WTC11 (cell line): ENCODE data around the gene MICAL1.

Source experiments
- JUN ChIP-seq: sonication (generic); formaldehyde crosslinking; IDR thresholded peaks from 2 replicates; pipeline ENCODE4 v1.8.0; 2023; ENCODE audit warnings: mild to moderate bottlenecking, missing genetic modification reagents
- TF ChIP-seq, protein P1 (sequence below): fragments of 200-600 bp; IDR thresholded peaks from 2 replicates; pipeline ENCODE4 v1.8.0; 2022; ENCODE audit warnings: antibody characterized with exemption
- TF ChIP-seq, protein P2 (sequence below): sonication (generic); formaldehyde crosslinking; IDR thresholded peaks from 2 replicates; pipeline ENCODE4 v1.8.1; 2023; ENCODE audit warnings: mild to moderate bottlenecking, missing genetic modification reagents, moderate library complexity

DNA sequence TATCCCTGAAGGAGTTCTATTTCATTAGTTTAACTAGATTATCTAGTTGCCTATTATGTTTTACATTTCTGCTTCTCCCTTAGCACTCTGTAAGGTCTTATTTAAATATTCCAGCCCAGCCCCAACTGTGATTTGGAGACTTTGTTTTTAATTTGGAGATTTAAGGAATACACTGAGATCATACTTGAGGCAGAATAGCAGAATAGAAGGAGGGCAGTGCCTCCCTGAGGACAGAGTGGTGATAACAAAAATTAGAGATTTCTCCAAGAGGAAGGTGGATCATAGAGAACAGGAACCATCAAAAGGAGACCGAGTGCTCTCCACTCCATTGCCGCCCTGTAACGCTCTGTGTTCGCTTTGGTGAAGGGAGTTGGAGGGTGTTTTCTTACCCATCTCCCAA, 58.6 kb downstream of the MICAL1 start:
- no peak for TF ChIP-seq JUN (CRISPR knock-in tag)
- TF ChIP-seq, protein P1, sequence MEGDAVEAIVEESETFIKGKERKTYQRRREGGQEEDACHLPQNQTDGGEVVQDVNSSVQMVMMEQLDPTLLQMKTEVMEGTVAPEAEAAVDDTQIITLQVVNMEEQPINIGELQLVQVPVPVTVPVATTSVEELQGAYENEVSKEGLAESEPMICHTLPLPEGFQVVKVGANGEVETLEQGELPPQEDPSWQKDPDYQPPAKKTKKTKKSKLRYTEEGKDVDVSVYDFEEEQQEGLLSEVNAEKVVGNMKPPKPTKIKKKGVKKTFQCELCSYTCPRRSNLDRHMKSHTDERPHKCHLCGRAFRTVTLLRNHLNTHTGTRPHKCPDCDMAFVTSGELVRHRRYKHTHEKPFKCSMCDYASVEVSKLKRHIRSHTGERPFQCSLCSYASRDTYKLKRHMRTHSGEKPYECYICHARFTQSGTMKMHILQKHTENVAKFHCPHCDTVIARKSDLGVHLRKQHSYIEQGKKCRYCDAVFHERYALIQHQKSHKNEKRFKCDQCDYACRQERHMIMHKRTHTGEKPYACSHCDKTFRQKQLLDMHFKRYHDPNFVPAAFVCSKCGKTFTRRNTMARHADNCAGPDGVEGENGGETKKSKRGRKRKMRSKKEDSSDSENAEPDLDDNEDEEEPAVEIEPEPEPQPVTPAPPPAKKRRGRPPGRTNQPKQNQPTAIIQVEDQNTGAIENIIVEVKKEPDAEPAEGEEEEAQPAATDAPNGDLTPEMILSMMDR: no peak
- TF ChIP-seq, protein P2, sequence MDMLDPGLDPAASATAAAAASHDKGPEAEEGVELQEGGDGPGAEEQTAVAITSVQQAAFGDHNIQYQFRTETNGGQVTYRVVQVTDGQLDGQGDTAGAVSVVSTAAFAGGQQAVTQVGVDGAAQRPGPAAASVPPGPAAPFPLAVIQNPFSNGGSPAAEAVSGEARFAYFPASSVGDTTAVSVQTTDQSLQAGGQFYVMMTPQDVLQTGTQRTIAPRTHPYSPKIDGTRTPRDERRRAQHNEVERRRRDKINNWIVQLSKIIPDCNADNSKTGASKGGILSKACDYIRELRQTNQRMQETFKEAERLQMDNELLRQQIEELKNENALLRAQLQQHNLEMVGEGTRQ (CRISPR knock-in tag): no peak
